Adipocyte (in vitro differentiated cells): ENCODE results near the gene PTPRN2.

Experiments
- DNase-seq: peaks from one replicate; pipeline ENCODE4 v3.0.0-alpha.2; 2015; ENCODE audit warnings: low read depth
- H3K27me3 ChIP-seq: replicated peaks from 2 replicates; pipeline ENCODE4 v1.7.0; 2013; ENCODE audit warnings: mild to moderate bottlenecking, low read length, moderate library complexity; ENCODE audit not compliant: control insufficient read depth, insufficient read depth
- H3K36me3 ChIP-seq: 2 replicates; pipeline ENCODE4 v1.7.0; 2013; ENCODE audit warnings: low read length, mild to moderate bottlenecking, moderate library complexity; ENCODE audit not compliant: control insufficient read depth, insufficient read depth, severe bottlenecking
- H3K4me1 ChIP-seq: 2 replicates; pipeline ENCODE4 v1.7.0; 2013; ENCODE audit warnings: mild to moderate bottlenecking, low read length, moderate library complexity; ENCODE audit not compliant: control insufficient read depth, insufficient read depth
- H3K4me3 ChIP-seq: 2 replicates; pipeline ENCODE4 v1.7.0; 2013; ENCODE audit warnings: mild to moderate bottlenecking, low read length, moderate library complexity
- H3K9ac ChIP-seq: 2 replicates; pipeline ENCODE4 v1.7.0; 2013; ENCODE audit warnings: mild to moderate bottlenecking, low read length, moderate library complexity
- H3K9me3 ChIP-seq: 2 replicates; pipeline ENCODE4 v1.7.0; 2013; ENCODE audit warnings: mild to moderate bottlenecking, low read length, moderate library complexity; ENCODE audit not compliant: control insufficient read depth

The PTPRN2 gene

DNA sequence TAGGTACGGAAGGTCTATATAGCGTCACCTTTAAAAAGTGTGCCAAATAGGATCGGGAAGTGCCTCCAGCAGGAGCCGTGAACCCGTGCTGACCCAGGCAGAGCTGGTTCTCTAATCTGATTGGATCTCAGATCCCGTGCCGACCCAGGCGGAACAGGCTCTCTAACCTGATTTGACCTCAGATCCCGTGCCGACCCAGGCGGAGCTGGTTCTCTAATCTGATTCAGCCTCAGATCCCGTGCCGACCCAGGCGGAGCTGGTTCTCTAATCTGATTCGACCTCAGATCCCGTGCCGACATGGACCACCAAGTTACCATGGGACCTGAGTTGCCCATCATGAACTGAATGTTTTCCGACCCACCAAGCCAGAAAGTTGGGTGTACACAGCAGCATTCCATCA, 463.9 kb downstream of the PTPRN2 start:
- Histone ChIP-seq H3K36me3 (no peaks in the 10 kb centered on the region), H3K27me3 (no peaks in the 10 kb centered on the region), H3K4me3 (no peak overlapping the region), H3K4me1 (no peaks in the 10 kb centered on the region), H3K9ac (no peak overlapping the region), H3K9me3 (peaks cover 13% of the 10 kb centered on the region)
- DNase-seq: no peak

DNA sequence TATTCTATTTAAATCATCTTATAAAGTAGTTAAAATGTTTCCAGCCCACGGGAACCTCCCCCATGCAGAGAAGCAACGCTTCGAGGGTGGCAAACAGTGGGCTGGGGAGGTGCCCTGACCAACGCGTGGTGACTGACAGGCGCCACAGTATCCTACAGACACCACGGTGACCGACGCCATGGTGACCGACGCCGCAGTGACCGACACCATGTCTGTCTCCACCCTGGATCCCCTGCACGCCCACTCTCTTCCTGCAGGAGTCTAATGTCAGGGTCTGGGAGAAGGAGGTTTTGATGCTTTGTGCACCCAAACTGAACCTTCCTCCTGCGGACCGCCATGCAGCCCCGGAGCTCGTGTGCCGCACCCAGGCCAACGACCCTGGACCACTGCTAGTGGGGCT, 464.4 kb downstream of the PTPRN2 start:
- no peaks in the 10 kb centered on the region for H3K36me3 ChIP-seq
- no peak overlapping the region for H3K9ac ChIP-seq
- no peak overlapping the region for H3K4me3 ChIP-seq
- peaks cover 13% of the 10 kb centered on the region for H3K9me3 ChIP-seq
- no peaks in the 10 kb centered on the region for H3K27me3 ChIP-seq
- DNase-seq: no peak
- no peaks in the 10 kb centered on the region for H3K4me1 ChIP-seq

DNA sequence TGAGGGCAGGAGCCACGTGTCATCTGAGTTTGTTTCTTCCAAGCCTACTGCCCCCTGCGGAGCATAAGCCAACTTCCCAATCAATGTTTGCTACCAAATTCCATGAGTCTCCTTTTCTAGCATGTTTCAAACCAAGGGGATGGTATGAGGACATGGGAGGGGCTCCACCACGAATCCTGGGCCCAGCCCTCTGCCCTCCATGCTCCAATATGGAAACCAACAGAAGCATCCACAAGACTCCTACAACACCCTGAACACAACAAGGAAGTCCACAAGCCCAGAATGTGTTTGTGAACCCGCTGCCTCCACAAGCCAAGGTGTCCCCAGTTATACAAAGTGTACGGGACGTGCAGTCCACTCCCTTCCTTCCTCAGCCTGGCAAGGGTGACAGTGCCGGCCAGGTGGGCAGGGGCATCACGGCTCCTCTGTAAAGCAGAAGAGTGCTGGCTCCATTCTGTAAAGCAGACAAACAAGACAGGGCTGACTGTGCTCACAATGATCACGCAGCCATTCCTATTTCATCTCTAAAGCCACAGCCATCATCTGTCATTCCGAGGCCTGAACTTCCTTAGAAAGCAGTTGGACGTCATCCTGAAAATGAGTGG, 466.1 kb downstream of the PTPRN2 start:
- no peaks in the 10 kb centered on the region for H3K27me3 ChIP-seq
- no peak overlapping the region for H3K9ac ChIP-seq
- no peaks in the 10 kb centered on the region for H3K36me3 ChIP-seq
- no peak overlapping the region for H3K4me3 ChIP-seq
- H3K9me3 ChIP-seq: peaks cover 27% of the 10 kb centered on the region
- no peak for DNase-seq
- no peaks in the 10 kb centered on the region for H3K4me1 ChIP-seq

DNA sequence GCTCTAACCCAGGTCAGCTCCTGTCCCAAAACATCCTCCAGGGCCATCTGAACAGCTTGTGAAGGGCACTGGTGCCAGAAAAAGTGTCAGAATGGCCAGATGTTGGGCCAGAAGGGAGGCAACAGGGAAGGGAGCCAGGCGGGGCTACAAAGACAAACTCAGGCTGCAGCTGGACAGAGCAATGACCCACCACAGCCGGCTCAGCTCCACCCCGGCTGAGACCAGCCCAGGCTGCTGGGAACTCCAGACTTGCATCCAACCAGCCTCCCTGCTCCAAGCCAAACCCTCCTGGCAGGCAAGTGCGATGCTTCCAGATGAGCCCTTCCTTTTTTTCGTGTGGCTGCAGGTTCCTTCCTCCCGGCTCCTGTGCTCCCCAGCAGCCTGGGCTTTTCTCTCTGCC, 466.9 kb downstream of the PTPRN2 start:
- Histone ChIP-seq H3K27me3 (no peaks in the 10 kb centered on the region), H3K9me3 (peaks cover 33% of the 10 kb centered on the region), H3K9ac (no peak overlapping the region), H3K36me3 (no peaks in the 10 kb centered on the region), H3K4me3 (no peak overlapping the region), H3K4me1 (no peaks in the 10 kb centered on the region)
- no peak for DNase-seq

DNA sequence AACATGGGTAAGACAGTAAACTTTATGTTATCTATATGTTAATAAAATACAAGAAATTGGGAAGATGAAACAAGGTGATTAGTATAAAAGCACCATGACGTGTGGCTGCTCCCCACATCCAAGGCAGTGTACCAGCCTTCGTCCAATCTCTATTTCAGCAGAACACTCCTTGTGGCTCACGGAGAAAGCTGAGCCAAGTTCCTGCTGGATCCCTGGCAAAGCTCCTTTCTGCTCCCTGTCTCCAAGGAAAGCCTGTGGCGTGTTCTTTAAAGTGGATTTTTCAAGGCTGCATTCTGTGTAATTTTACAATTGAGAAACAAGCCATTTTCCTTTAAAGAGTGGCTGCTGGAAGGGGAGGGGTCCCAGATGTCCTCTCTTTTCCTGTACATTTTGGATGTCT, 467.3 kb downstream of the PTPRN2 start:
- Histone ChIP-seq H3K4me3 (no peak overlapping the region), H3K9me3 (peaks cover 36% of the 10 kb centered on the region), H3K9ac (no peak overlapping the region), H3K36me3 (no peaks in the 10 kb centered on the region), H3K27me3 (no peaks in the 10 kb centered on the region), H3K4me1 (no peaks in the 10 kb centered on the region)
- no peak for DNase-seq

DNA sequence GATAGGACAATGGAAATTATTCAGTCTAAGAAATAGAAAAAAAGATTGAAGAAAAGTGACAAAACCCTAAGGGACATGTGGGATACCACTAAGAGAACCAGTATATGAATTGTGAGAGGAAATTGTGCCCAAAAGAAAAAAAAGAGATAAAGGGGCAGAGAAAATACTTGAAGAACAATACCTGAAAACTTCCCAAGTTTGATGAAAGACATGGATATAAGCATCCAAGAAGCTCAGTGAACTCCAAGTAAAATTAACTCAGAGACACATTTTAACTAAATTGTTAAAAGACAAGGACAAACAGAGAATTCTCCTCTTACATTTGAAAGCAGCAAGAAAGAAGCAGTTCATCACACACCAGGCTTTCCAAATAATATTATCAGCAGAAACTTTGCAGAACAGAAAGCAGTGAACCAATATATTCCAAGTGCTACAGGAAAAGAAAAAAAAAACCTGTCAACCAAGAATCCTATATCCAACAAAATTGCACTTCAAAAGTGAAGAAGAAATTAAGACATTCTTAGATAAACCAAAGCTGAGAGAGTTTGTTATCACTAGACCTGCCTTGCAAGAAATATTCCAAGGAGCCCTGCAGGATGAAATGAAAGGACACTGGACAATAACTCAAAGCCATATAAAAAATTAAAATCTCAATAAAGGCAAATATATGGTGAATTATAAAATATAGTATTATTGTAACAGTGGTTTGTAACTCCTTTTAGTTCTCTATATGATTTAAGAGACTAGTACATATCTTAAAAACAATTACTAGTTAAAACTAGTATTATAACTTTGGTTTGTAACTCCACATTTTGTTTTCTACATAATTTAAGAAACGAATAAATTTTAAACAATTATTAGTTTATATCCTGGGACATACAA, 470.0 kb downstream of the PTPRN2 start:
- no peaks in the 10 kb centered on the region for H3K27me3 ChIP-seq
- H3K9me3 ChIP-seq: peaks cover 40% of the 10 kb centered on the region
- H3K9ac ChIP-seq: no peak overlapping the region
- H3K4me3 ChIP-seq: no peak overlapping the region
- H3K36me3 ChIP-seq: no peaks in the 10 kb centered on the region
- no peak for DNase-seq
- H3K4me1 ChIP-seq: no peaks in the 10 kb centered on the region

DNA sequence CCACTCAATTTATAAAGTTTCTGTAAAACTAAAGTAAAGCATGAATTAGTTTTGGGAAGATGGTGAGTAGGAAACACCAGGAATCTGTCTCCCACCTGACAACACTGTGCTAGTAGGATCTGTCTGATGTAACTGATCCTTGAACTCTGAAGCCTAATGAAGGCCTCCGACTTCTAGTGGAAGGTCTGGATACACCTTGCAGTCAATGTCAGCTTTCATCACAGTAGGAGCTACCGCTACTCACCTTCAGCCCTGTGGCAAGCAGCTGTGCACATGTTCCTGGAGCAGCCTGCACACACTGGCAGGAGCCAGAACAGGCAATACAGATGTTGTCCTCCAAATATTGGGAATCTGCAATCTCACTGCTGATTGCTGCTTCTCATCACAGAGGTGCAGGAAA, 471.4 kb downstream of the PTPRN2 start:
- Histone ChIP-seq H3K9ac (no peak overlapping the region), H3K27me3 (no peaks in the 10 kb centered on the region), H3K9me3 (peaks cover 32% of the 10 kb centered on the region), H3K36me3 (no peaks in the 10 kb centered on the region), H3K4me3 (no peak overlapping the region), H3K4me1 (no peaks in the 10 kb centered on the region)
- no peak for DNase-seq

DNA sequence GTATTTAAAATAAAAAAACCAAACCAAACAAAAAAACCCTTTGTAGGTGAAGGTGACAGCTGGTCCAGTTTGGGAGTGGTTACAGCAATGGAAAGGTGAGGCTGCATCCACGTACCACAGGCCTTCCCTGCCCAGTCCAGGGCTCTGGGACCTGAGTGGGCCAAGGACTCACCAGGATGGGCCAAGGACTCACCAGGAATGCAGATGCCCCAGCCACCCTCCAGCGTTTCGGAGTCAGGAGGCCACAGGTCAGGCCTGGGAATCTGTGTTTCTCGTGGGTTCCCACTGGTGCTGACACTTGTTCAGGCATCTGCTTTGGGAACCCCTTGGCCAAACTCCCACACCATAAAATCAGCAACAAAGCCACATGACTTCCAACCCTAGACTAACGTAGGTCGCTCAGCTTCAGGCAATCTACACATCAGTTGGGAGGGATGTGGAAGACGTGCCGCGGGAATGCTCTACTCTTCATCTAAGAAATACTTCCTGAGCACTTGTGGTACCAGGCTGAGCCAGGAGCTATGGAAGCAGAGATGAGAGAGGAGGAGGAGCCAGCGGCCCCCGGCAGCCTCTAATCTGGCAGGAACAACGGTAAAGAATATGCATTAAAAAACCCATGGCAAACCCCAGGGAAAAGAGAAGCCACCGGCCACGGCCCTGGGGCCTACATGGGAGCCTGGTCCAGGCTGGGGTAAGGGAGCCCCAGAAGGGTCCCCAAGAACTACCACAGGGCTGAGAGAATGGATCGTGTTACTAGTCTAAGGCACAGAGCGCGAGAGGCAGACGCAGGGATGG, 473.4 kb downstream of the PTPRN2 start:
- Histone ChIP-seq H3K36me3 (no peaks in the 10 kb centered on the region), H3K4me3 (no peak overlapping the region), H3K9me3 (peaks cover 26% of the 10 kb centered on the region), H3K9ac (no peak overlapping the region), H3K4me1 (no peaks in the 10 kb centered on the region), H3K27me3 (no peaks in the 10 kb centered on the region)
- no peak for DNase-seq

DNA sequence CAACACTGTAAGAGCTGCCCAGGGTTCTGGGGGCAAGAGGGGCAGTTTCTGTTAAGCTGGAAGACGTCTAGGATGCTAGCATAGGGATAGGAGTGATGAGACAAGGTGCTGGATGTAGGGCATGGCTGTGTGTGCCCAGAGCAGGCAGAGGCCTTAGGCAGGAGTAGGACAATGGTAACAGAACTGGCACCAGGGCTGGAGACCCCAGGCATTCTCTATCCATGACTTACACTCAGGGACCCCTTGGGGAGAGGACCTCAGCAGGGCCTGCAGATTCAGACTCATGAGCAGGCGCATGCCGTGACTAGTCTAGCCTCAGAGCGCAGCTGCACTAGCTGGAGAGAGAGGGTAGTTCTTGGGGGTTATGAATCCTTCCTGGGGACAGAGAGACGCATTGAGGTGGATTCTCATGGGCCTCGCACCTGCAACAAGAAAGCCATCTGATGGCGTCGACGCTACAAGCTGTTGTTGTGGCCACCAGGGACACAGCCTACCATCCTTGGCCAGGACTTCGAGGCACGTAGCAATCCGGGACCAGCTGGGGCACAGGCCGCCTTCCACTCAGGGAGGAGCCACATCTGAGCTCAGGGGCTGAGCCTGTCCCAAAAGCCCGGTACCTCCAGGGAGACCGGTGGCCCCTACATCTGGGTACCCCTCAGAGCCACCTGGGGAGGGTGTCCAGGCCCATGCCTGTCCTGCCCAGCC, 474.1 kb downstream of the PTPRN2 start:
- Histone ChIP-seq H3K27me3 (no peaks in the 10 kb centered on the region), H3K4me1 (no peaks in the 10 kb centered on the region), H3K9me3 (peaks cover 26% of the 10 kb centered on the region), H3K9ac (no peak overlapping the region), H3K36me3 (no peaks in the 10 kb centered on the region), H3K4me3 (no peak overlapping the region)
- DNase-seq: no peak

DNA sequence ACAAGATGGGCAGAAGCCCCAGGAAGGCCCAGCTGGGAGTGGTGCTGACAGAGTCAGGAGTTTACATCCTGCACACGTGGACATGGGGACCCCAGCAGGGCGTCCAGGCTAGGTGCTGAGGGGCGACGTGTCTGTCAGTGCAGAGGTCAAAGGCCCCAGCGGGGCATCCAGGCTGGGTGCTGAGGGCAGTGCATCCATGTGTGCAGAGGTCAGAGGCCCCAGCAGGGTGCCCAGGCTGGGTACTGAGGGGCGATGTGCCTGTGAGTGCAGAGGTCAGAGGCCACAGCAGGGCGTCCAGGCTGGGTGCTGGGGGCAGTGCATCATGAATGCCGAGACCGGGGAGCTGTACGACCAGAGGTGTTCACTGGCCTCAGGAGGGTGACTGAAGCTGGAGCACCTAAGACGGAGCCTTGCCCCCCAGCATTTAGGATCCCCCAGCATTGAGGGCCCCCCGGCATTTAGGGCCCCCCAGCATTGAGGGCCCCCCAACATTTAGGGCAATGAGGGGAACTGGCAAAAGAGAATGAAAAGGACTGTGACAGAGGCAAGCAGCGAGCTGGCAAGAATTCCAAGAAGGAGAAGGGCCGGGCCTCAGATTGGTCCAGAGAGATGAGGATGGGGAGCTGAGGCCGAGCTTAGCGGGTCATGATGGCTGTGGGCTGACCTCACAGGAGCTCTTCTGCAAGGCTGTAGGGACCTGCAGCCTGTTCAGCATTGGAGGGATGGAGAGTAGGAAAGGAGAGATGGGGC, 474.9 kb downstream of the PTPRN2 start:
- no peaks in the 10 kb centered on the region for H3K27me3 ChIP-seq
- DNase-seq: no peak
- H3K4me3 ChIP-seq: no peak overlapping the region
- H3K4me1 ChIP-seq: no peaks in the 10 kb centered on the region
- H3K9me3 ChIP-seq: peaks cover 23% of the 10 kb centered on the region
- no peaks in the 10 kb centered on the region for H3K36me3 ChIP-seq
- H3K9ac ChIP-seq: no peak overlapping the region
